GM19351 (cell line): ENCODE measurements around the gene ST8SIA4.

ENCODE experiments used
- ATAC-seq: cut with Tn5 transposase; IDR thresholded peaks from one replicate; pipeline ENCODE4 v1.9.1; 2021; ENCODE audit warnings: mild to moderate bottlenecking, moderate library complexity; ENCODE audit not compliant: unreplicated experiment

Gene ST8SIA4

DNA sequence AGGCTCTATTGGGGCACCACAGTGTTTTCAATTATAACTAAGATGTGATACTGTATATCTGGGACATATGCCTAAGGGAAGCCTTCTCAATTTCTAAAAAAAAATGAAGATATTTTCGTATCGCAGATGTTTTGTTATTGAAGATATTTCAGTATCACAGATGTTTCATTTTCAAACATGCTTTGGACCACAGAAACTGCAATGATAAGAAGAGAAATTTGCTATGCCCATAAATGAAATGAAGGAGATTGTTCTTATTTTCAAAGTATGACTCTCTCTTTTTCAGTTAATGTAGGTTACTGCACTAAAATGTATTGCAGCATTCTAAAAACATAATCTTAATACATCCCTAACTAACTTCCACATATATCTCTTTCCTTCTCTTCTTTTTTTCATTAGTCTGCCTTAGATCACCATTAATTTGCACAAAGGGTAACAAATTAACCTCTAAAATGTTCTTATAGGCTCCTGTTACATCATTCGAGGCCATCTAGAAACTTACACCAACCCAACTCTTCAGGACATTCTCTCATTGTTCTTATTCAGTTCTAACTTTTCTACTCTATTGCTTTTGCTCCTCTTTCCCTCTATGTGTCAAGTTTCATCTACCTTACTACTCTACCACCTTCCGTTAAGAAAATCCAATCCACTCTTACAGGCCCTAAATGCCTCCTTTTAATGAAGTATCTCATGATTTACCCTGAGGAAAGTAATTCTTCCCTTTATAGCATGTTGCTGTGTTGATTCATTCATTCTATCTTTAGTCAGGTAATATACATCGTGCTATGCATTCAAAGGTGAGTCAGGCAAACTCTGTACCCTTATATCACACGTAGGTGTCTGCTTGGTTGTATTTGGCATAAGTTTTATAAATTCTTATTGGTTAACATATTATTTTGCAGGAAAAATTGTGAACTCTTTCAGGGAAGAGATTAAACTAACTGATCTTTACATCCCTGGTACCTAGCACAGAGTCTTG lies 70.5 kb downstream of the ST8SIA4 start:
- ATAC-seq: peak; percentile 24

DNA sequence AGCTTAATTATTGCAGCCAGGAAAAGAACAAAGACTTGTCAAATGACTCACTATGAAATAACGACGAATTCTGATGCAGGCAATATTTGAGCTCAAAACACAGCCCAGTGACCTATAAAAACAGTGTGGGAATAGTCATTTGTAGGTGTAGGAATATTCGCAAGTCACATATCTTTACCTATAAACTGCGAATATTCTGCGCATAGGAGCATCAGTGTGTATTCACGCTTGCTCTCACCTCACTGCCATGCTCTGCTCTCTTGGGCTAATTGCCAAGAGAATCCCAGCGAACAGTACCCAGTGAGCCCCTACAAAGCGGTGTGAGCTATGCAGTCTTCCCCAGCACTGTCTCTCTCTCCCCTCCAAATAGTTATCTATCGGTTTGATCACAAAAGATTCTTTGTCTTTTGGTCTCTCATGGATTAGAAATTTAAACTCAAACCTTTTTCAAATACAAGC lies 74.2 kb downstream of the ST8SIA4 start:
- no peak for ATAC-seq

DNA sequence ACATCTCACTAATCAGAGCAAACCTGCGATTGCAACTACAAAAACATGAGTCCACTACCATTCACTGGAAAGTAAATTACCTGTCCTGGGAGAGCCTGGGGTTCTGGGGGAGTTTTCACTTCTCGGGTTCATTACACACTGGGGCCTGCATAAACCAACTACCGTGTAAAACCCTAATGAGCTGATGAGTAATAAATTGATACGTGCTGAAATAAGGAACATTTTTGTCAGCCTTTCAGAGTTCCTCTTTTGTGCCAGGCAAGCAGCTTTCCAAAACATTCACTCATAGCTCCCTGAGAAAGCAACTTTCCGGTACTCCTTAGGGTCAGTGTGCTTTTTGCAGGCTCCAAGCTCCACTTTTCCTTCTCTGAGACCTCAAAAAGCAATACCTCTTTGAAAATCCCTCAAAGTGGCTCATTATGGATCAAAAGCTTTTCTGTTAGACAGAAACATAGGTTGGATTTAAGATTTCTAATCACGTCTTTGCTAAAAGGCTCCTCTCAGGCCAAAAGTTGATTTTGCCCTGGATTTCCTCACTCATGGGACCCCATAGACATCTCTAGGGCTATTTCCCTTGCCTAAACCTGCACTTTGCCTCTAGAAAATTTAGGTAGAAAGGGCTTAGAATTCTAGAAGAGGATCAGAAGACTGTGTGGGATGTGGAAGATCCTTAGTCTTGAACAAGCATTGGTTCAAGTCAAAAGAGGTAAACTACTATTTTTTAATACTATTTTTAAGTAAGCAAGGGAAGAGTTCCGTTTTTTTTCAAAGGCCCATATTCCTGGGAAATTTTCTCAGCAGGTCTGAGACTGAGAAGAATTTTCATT lies 74.8 kb downstream of the ST8SIA4 start:
- peak; percentile 83 for ATAC-seq

DNA sequence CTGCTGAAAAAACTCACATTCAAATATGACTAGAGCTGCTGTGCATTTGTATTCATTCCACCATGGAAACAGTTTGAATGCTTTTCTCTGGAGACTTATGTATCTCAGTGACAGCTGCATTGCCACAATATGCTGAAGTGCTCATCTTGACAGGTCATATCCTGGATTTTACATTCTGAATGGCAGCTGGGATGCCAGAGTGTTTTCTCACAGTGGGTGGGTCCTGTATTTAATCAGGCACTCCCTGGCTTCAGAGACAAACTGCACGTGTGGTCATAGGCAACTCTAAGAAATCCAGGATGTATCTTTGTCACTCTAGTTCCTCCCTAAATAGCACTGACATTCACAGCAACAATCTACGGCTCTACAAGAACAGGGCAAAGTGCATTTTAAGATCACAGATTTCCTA lies 75.6 kb downstream of the ST8SIA4 start:
- peak; percentile 11 for ATAC-seq

DNA sequence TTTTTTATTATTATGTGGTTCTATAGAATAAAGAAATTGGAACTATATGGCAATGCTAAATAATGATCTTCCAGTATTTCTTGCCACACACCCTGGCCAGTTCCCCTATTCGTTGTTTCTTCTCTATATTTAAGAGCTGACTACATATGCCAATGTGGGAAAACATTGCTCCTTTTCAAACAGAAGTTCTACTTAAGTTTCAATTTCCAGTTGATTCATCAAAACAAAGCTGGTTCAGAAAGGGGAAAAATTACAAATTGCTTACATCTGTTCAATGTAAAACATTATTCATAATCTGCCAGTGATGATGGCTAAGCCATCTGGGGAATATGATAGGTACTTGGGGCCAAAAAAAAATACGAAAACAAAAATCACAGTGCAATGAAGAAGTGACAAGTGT lies 76.9 kb downstream of the ST8SIA4 start:
- no peak for ATAC-seq

DNA sequence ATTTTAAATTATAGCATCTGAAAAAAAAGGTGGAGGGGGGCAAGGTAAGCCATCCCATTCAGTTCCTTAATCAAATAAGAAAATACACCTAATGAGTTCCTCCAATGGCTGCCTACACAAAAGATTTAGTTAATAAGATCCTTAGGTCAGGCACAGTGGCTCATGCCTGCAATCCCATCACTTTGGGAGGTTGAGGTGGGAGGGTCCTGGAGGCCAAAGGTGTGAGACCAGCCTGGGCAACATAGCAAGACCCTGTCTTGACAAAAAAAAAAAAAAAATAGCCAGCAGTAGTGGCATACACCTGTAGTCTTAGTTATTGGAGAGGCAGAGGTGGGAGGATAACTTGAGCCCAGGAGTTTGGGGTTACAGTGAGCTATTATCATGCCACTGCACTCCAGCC lies 78.4 kb downstream of the ST8SIA4 start:
- ATAC-seq: no peak

DNA sequence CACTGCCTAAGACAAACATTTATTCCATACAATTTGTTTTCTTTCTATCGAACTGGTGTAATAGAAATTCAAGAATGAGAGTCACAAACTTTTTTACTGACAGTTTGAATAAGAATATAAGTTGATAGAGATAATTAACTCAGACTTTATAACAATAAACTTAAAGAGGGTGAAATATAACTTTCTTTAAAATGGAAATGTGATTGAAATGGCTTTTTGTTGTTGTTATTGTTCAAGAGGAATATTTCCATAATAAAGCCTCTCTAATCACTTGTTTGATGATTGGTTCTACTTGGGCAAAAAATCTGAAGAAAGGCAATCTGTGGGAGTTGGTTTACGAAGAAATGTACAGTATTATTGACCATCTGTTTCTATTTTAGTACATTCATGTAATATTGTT lies 79.3 kb downstream of the ST8SIA4 start:
- ATAC-seq: no peak

DNA sequence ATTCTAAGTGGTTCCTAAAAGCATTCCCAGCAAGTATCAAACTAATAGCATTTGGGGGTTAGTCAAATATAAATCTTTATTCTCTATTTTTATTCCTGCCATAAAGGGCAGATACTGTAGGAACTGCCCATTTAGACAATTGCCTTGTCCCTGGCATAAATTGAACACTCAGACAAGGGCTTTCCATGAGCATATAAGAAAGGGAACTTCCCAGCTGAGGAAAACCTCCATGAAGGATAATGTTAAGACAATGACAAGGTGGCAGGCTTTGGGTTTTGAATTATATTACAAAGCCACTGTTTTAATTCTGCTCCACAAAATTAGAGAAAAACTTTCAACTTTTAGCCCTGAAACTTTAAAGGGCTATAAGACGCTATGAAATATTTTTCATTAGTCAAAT lies 81.3 kb downstream of the ST8SIA4 start:
- no peak for ATAC-seq

DNA sequence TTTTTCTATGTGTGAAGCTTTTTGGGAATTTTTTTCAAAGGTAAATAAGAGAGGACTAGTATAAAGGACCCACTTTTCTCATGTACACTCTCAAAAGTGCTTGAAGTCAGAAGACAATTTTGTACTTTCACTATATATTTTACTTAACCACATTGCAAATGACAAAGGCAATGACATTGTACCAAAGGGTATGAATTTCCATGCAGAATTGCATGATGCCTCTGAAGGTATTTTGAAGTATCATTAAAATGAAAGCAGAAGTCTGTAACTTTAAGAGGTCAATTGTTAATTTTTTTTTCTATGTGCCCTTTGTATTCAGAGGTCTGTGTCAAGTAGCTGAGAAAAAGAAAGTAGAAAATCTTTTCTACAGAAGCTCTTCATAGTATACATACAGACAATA lies 84.7 kb downstream of the ST8SIA4 start:
- ATAC-seq: no peak

DNA sequence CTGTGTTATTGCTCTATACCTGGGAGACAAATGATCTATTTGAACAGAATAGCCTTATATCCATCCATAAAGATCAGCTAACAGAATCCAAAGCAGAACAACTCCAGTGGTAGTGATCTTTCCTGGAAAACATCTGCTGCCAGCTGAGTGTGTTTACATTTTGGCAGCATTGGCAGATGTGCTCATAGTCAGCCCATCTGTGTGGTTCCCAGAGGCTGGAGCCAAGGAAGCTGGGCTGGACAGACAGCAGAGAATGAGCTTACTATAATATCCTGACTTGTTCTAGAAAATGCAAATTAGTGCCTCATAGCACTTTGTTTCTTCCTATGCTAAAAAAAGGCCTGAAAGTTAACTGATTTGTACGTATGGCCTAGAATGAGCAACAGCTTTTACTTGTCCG lies 99.7 kb downstream of the ST8SIA4 start:
- ATAC-seq: no peak

DNA sequence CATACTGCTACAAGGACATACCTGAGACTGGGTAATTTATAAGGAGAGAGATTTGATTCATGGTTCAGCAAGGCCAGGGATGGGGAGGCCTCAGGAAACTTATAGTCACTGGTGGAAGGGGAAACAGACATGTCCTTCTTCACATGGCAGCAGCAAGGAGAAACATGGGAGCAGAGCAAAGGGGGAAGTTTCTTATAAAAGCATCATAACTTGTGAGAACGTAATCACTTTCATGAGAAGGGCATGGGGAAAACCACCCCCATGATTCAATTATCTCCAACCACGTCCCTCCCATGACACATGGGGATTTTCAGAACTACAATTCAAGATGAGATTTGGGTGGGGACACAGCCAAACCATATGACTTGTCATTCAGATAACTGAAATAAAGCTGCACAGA lies 100.9 kb downstream of the ST8SIA4 start:
- ATAC-seq: no peak

DNA sequence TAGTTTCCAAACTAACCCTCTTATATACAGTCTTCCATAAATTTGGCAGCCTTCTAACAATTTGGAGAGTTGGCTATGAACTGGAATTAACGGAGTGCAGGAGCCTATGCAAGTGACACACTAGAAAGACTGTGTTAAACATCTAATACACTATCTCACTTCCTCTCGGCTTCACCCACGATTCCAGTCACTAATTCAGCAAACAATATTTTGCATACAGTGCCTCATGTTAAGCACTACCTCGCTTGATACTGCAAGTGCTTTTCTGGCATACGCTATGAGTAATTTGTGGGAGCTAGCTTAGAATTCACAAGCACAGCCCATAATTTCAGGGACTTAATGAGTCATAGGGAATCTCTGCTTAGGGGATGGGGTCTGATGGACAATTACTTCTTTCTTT lies 102.5 kb downstream of the ST8SIA4 start:
- ATAC-seq: peak; percentile 95

DNA sequence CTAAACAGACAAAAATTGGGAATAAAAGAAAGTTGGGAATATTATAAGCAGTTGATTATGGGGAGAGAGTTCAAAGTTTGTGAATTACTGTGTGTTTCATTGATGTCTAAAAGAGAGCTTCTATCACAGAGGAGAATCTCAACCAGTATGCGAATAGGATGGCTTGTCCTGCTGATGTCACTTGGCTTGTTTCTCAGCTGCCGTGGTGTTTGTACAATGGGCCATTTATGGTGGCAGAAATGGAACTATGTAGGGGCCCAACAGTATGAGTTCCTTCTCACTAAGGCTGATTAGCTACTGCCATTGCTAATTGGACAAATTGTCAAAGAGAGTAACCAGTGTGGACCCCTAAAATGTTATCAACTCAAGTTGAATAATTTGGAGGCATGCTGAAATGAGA lies 103.9 kb downstream of the ST8SIA4 start:
- no peak for ATAC-seq

DNA sequence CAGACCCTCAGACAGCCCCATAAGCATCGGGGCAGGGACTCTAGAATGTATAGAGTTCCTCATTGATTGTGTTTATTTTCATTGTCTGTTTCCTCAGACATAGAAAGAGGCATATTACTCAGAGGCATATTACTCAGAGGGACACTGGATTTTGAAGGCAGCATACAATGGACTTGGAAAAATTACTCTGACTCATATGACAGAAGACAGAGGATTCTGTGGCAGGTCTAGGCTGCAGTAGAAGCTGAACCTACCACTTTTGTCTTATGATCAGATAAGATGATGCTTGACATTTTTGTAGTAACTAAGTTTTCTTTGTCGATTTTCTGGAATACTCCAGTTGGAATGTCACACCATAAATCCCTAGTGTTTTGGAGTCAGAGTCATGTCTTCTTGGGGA lies 105.2 kb downstream of the ST8SIA4 start:
- ATAC-seq: no peak

DNA sequence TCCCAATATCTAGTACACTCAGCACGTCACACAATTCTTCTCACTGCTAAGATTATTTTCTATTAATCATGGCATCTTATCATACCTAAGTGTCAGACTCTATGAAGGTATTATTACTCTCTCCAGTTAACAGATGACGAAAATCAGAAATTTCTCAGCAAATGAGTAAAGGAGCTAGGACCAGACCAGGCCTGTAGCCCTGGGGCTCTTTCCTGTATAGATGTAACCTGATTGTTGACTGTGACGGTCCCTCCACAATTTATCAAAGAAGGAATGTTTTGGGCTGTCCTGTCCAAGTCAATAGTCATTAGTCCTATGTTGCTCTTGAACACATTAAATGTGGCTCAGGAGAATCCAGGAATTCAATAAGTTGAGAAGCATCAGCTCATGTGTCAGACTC lies 106.2 kb downstream of the ST8SIA4 start:
- ATAC-seq: no peak

DNA sequence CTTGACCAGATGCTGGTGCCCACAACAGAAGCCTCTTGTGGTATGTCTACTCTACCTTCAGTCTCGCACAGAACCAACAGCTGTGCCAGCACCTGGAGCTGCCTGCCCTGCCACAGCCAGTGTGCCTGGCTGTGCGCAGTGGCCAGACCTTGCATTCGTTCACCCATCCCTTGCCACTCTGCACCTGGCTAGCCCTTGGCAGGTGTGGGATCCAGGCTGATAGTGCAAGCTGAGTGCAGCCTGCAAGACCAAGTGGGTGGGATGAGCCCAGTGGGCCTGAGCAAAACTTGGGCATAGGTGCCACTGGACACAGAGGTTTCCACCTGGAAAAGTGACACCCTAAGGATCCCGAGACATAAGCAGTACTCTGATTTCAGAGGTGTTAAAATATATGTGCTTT lies 108.2 kb downstream of the ST8SIA4 start:
- no peak for ATAC-seq

DNA sequence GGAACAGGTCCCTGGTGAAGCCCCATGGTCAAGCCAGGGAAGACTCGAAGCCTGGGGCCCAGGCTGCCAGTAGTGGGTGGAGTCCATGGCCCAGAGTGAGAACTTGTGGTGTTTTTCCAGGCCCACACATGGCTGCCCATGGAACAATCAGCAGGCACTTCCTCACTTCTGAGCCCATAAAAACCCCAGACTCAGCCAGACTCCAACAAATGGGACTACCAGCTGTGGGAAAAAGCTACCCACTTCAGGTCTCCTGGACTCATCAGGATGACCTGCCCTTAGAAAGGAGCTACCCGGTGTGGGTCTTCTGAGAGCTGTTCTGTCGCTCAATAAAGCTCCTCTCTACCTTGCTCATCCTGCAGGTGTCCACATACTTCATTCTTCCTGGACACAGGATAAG lies 108.9 kb downstream of the ST8SIA4 start:
- no peak for ATAC-seq

DNA sequence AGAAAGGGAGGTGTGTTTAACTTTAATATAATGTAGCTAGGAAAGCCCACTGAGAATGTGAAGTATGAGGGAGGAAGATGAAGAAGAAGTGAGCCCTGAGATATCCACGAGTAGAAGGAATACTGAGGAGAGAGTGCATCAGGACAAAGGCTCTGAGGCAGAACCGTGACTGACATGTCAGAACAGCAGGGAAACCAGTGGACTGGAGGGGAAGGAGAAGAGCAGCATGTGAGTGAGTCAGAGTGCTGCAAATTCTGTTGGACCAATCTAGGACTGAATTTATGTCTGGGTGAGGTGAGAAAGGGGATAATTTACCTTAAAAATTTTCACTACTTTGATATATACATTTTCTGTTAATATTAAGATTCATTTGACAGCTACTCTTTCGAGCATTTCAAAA lies 110.3 kb downstream of the ST8SIA4 start:
- ATAC-seq: no peak

DNA sequence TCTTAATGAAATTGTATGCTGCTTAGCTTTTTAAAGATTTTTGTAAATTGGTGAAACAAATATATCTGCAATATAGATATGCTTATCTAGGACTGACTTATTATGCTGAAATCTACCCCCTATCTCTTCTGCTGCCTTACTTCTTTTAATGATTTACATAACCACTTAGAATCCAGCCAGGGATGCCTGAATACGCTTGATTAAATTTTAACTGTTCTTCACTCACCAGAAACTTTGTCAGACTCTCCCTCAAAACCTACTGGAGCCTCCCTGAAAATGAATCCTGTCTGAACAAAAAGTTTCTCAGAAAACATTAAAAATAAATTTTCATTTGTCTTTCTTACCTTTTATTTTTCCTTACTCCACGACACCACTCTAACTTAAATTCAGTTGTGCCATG lies 111.7 kb downstream of the ST8SIA4 start:
- ATAC-seq: no peak

DNA sequence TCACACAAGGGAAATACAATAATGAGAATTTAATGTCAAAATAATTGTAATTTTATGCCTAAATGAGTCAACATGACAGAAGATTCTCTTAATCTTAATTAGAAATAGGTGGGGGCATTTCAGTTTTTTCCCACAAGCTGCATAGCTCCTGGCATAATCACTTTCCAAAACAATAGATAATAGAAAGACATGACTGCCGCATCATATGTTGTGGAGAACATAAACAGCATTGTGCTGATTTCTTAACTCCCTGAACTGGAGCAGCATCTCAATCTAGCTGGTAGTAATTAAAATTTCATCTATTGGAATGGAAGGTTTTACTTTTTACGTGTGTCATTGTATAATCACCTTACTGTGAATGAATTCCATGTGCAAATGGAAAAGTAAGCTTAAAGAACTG lies 112.1 kb downstream of the ST8SIA4 start:
- no peak for ATAC-seq

DNA sequence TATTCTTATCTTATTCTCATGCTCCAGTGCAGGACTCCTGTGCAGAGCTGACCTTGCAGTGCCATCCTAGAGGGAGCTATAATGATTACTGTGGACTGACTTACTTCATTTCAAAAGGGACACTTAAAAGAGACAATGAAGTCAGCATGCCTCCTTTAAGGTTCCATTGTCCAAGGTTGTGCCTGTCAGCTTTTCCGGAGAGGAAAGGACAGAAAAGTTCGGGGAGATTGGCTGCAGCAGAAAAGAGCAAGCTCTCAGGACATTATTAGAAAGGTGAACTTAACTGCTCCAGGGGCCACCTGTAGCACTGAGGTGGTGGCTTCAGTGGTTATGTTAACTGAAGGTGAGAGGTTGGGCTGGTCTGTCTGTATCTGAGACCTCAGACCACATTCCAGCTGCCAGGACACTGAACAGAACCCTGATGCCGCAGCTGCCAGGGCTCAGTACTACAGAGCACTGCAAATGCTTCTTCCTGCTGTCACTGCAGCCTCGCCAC lies 112.9 kb downstream of the ST8SIA4 start:
- ATAC-seq: peak; percentile 51

DNA sequence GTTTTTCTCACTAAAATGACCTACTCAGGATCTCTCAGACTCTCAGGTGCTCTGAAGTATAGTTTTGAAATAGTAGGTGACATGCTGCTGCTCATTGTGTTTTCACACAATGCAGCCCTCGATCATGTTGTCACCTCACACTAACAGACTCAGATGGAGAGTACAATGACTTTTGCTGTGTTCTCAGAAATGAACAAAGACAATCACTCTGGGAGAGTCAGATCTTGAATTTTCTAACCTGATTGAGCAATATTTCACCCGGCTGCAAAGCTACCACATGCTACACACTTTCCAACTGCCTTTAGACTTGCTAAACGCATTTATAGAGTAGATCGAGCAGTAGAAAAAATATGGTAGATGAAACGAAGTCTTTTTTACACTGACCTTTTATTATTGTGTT lies 113.4 kb downstream of the ST8SIA4 start:
- no peak for ATAC-seq
